Gastroesophageal sphincter (tissue), 3 donors: Measurements from ENCODE around the gene CTSA.

Experiments
- EP300 ChIP-seq: sonication (generic); formaldehyde crosslinking; IDR thresholded peaks from one replicate; pipeline ENCODE4 v1.6.1; 2017; ENCODE audit warnings: antibody characterized with exemption, mild to moderate bottlenecking
- POLR2A ChIP-seq, 2 donors: fragments of 450-650 bp; IDR thresholded peaks; one replicate each; pipeline ENCODE4 v1.6.1; 2017; ENCODE audit warnings: antibody characterized with exemption in 2 of 2, mild to moderate bottlenecking in 2 of 2, moderate library complexity in 1 of 2
- POLR2AphosphoS5 ChIP-seq: sonication (generic); formaldehyde crosslinking; IDR thresholded peaks from one replicate; pipeline ENCODE4 v1.6.1; 2017; ENCODE audit warnings: antibody characterized with exemption
- TF ChIP-seq, protein P1 (sequence below), 4 experiments: fragments of 200-600 bp in 2 of 4; fragments of 450-650 bp in 2 of 4; sonication (generic) in 1 of 4; IDR thresholded peaks; one replicate each; pipeline ENCODE4 v1.5.1; 2017 to 2019; ENCODE audit warnings: antibody characterized with exemption in 4 of 4, mild to moderate bottlenecking in 2 of 4, moderate library complexity in 2 of 4

DNA sequence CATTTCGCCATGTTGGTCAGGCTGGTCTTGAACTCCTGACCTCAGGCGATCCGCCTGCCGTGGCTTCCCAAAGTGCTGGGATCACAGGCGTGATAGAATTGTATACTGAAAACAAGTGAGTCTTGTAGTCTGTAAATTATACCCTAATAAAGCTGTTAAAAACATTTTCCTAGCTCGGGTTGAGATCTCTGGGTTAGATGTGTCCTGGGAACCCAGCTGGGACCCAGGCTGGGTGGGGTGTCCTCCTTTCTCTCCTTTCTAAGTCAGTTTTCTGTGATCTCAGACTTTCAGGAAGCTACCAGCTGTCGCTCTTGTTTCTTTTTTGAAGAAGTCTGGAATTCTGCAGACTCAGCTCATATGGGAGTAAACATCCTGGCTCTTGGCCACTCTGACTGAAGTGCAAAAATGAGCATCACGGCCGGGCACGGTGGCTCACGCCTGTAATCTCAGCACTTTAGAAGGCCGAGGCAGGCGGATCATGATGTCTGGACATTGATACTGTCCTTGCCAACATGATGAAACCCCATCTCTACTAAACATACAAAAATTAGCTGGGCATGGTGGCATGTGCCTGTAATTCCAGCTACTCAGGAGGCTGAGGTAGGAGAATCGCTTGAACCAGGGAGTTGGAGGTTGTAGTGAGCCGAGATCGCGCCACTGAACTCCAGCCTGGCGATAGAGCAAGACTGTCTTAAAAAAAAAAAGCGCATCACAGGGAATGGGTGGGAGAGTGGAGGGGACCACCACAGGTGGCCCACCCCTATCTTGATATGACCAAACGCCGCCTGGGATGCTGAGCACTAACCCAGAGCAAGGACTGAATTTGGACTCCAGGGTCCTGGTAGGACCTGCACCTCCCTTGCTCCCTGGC lies 33.5 kb downstream of the CTSA start:
- TF ChIP-seq EP300 (no peak), POLR2A (IDR thresholded peaks at IDR 0.05) (no peak), POLR2AphosphoS5 (no peak)
- TF ChIP-seq, protein P1, sequence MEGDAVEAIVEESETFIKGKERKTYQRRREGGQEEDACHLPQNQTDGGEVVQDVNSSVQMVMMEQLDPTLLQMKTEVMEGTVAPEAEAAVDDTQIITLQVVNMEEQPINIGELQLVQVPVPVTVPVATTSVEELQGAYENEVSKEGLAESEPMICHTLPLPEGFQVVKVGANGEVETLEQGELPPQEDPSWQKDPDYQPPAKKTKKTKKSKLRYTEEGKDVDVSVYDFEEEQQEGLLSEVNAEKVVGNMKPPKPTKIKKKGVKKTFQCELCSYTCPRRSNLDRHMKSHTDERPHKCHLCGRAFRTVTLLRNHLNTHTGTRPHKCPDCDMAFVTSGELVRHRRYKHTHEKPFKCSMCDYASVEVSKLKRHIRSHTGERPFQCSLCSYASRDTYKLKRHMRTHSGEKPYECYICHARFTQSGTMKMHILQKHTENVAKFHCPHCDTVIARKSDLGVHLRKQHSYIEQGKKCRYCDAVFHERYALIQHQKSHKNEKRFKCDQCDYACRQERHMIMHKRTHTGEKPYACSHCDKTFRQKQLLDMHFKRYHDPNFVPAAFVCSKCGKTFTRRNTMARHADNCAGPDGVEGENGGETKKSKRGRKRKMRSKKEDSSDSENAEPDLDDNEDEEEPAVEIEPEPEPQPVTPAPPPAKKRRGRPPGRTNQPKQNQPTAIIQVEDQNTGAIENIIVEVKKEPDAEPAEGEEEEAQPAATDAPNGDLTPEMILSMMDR (IDR thresholded peaks at IDR 0.05), result no peak
